ENCODE results near the gene PLEKHM2. TPM values are rescaled to one million over a fixed set of nuclear protein-coding genes. Genes with fewer than 3 reads are reported as not detected.

Gene PLEKHM2
- total RNA-seq, 2 experiments from 2014 or later = 48.2 to 50.1 TPM

- H3K27me3 Mint-ChIP-seq = no peaks in the 10 kb centered on the region
- ATAC-seq (no peak), DNase-seq (no peak)
- no peaks in the 10 kb centered on the region for H3K9me3 Mint-ChIP-seq (ENCODE audit: low read depth)
- intact Hi-C loops (cut with DNase I, micrococcal nuclease) = no loop called here
- H3K4me3 Mint-ChIP-seq = no peak overlapping the region
- ChIA-PET CTCF (interaction anchor here (0.6 to 1.4 kb wide), 2 partner anchors 9 to 98 kb away, joined by 3 read pairs; no protein-coding TSS in a partner anchor), POLR2A (interaction anchor here (0.6 kb wide), 1 partner anchor 31 kb away, joined by 7 read pairs; no protein-coding TSS in a partner anchor)
- H3K4me1 Mint-ChIP-seq = no peaks in the 10 kb centered on the region
- H3K36me3 Mint-ChIP-seq (ENCODE audit: low read depth) = peaks cover 7% of the 10 kb centered on the region
- no peak overlapping the region for H3K27ac Mint-ChIP-seq
Observed at GRCh38 chr1:15717418-15718125, 33.5 kb downstream of the PLEKHM2 start.

- CTCF ChIA-PET = interaction anchor here (1.4 kb wide), 1 partner anchor 9 kb away, joined by 3 read pairs; no protein-coding TSS in a partner anchor
- Mint-ChIP-seq H3K36me3 (ENCODE audit: low read depth) (peaks cover 9% of the 10 kb centered on the region), H3K9me3 (ENCODE audit: low read depth) (no peaks in the 10 kb centered on the region), H3K4me3 (no peak overlapping the region), H3K27ac (no peak overlapping the region), H3K4me1 (no peaks in the 10 kb centered on the region), H3K27me3 (no peaks in the 10 kb centered on the region)
- intact Hi-C loops (cut with DNase I, micrococcal nuclease) = no loop called here
- POLR2A ChIA-PET = no interaction called here
- DNase-seq (no peak), ATAC-seq (no peak)
Observed at GRCh38 chr1:15718199-15718601, 34.1 kb downstream of the PLEKHM2 start.

- ChIA-PET POLR2A (interaction anchor here (0.7 kb wide), 1 partner anchor 15 kb away, joined by 4 read pairs; no protein-coding TSS in a partner anchor), CTCF (interaction anchor here (0.6 kb wide), 1 partner anchor 351 kb away, joined by 3 read pairs; no protein-coding TSS in a partner anchor)
- Mint-ChIP-seq H3K27me3 (no peaks in the 10 kb centered on the region), H3K36me3 (ENCODE audit: low read depth) (peaks cover 9% of the 10 kb centered on the region), H3K27ac (no peak overlapping the region), H3K9me3 (ENCODE audit: low read depth) (no peaks in the 10 kb centered on the region), H3K4me3 (no peak overlapping the region), H3K4me1 (no peaks in the 10 kb centered on the region)
- no peak for ATAC-seq
- intact Hi-C loops (cut with DNase I, micrococcal nuclease) = no loop called here
- no peak for DNase-seq
Observed at GRCh38 chr1:15719381-15720120, 35.4 kb downstream of the PLEKHM2 start.

GRCh38 chr1:15720861-15721260, 36.7 kb downstream of the PLEKHM2 start:
- no peak for ATAC-seq
- intact Hi-C loops (cut with DNase I, micrococcal nuclease) = no loop called here
- Mint-ChIP-seq H3K27me3 (no peaks in the 10 kb centered on the region), H3K4me3 (no peak overlapping the region), H3K36me3 (ENCODE audit: low read depth) (peaks cover 11% of the 10 kb centered on the region), H3K9me3 (ENCODE audit: low read depth) (no peaks in the 10 kb centered on the region), H3K27ac (no peak overlapping the region), H3K4me1 (no peaks in the 10 kb centered on the region)
- DNase-seq = no peak
- ChIA-PET POLR2A (no interaction called here), CTCF (interaction anchor here (1.5 kb wide), 1 partner anchor 21 kb away, joined by 5 read pairs; no protein-coding TSS in a partner anchor)

GRCh38 chr1:15722411-15722810, 38.3 kb downstream of the PLEKHM2 start:
- Mint-ChIP-seq H3K4me3 (no peak overlapping the region), H3K9me3 (ENCODE audit: low read depth) (no peaks in the 10 kb centered on the region)
- CTCF ChIA-PET = interaction anchor here (0.6 to 1.5 kb wide), 2 partner anchors 19 to 132 kb away, joined by 3 to 5 read pairs; no protein-coding TSS in a partner anchor

GRCh38 chr1:15722836-15723532, 38.9 kb downstream of the PLEKHM2 start:
- Mint-ChIP-seq H3K27ac (no peak overlapping the region), H3K4me3 (no peak overlapping the region), H3K27me3 (no peaks in the 10 kb centered on the region), H3K9me3 (ENCODE audit: low read depth) (no peaks in the 10 kb centered on the region), H3K4me1 (no peaks in the 10 kb centered on the region), H3K36me3 (ENCODE audit: low read depth) (peaks cover 17% of the 10 kb centered on the region)
- DNase-seq (no peak), ATAC-seq (no peak)
- ChIA-PET CTCF (interaction anchor here (0.6 kb wide), 2 partner anchors 12 to 132 kb away, joined by 3 read pairs; no protein-coding TSS in a partner anchor), POLR2A (no interaction called here)
- intact Hi-C loops (cut with DNase I, micrococcal nuclease) = no loop called here

More at GRCh38 chr1:15722411-15722810, 38.3 kb downstream of the PLEKHM2 start:
- Mint-ChIP-seq H3K27me3 (no peaks in the 10 kb centered on the region), H3K36me3 (ENCODE audit: low read depth) (peaks cover 13% of the 10 kb centered on the region), H3K27ac (no peak overlapping the region), H3K4me1 (no peaks in the 10 kb centered on the region)
- intact Hi-C loops (cut with DNase I, micrococcal nuclease) = no loop called here
- DNase-seq (no peak), ATAC-seq (no peak)
- POLR2A ChIA-PET = interaction anchor here (0.6 kb wide), 1 partner anchor 16 kb away, joined by 3 read pairs; no protein-coding TSS in a partner anchor

GRCh38 chr1:15723631-15724246, 39.6 kb downstream of the PLEKHM2 start:
- H3K27me3 Mint-ChIP-seq = no peaks in the 10 kb centered on the region
- ATAC-seq (no peak), DNase-seq (no peak)
- H3K9me3 Mint-ChIP-seq (ENCODE audit: low read depth) = no peaks in the 10 kb centered on the region
- POLR2A ChIA-PET = interaction anchor here (0.7 kb wide), 1 partner anchor 802 kb away, joined by 3 read pairs; no protein-coding TSS in a partner anchor
- H3K4me3 Mint-ChIP-seq = no peak overlapping the region
- intact Hi-C loops (cut with DNase I, micrococcal nuclease) = no loop called here
- CTCF ChIA-PET = interaction anchor here (0.6 kb wide), 1 partner anchor 13 kb away, joined by 3 read pairs; no protein-coding TSS in a partner anchor
- peaks cover 16% of the 10 kb centered on the region for H3K36me3 Mint-ChIP-seq (ENCODE audit: low read depth)
- H3K4me1 Mint-ChIP-seq = no peaks in the 10 kb centered on the region
- no peak overlapping the region for H3K27ac Mint-ChIP-seq

GRCh38 chr1:15724949-15725880, 41.1 kb downstream of the PLEKHM2 start:
- CTCF ChIA-PET = no interaction called here
- no peak for ATAC-seq
- DNase-seq = no peak

GRCh38 chr1:15726508-15726907, 42.4 kb downstream of the PLEKHM2 start:
- Mint-ChIP-seq H3K4me3 (no peak overlapping the region), H3K9me3 (ENCODE audit: low read depth) (no peaks in the 10 kb centered on the region), H3K27me3 (no peaks in the 10 kb centered on the region), H3K36me3 (ENCODE audit: low read depth) (peaks cover 12% of the 10 kb centered on the region), H3K27ac (no peak overlapping the region), H3K4me1 (no peaks in the 10 kb centered on the region)
- ChIA-PET CTCF (no interaction called here), POLR2A (no interaction called here)
- DNase-seq (no peak), ATAC-seq (no peak)
- intact Hi-C loops (cut with DNase I, micrococcal nuclease) = no loop called here

More at GRCh38 chr1:15724949-15725880, 41.1 kb downstream of the PLEKHM2 start:
- H3K27me3 Mint-ChIP-seq = no peaks in the 10 kb centered on the region
- no peak overlapping the region for H3K4me3 Mint-ChIP-seq
- no peak overlapping the region for H3K27ac Mint-ChIP-seq
- H3K36me3 Mint-ChIP-seq (ENCODE audit: low read depth) = peaks cover 12% of the 10 kb centered on the region
- no peaks in the 10 kb centered on the region for H3K9me3 Mint-ChIP-seq (ENCODE audit: low read depth)
- POLR2A ChIA-PET = no interaction called here
- no peaks in the 10 kb centered on the region for H3K4me1 Mint-ChIP-seq
- intact Hi-C loops (cut with DNase I, micrococcal nuclease) = no loop called here

- no peak overlapping the region for H3K4me3 Mint-ChIP-seq
- CTCF ChIA-PET = no interaction called here
Observed at GRCh38 chr1:15727021-15727420, 42.9 kb downstream of the PLEKHM2 start.

More at GRCh38 chr1:15727021-15727420, 42.9 kb downstream of the PLEKHM2 start:
- Mint-ChIP-seq H3K27me3 (no peaks in the 10 kb centered on the region), H3K27ac (no peak overlapping the region), H3K4me1 (no peaks in the 10 kb centered on the region), H3K36me3 (ENCODE audit: low read depth) (peaks cover 12% of the 10 kb centered on the region), H3K9me3 (ENCODE audit: low read depth) (no peaks in the 10 kb centered on the region)
- no peak for ATAC-seq
- POLR2A ChIA-PET = no interaction called here
- no peak for DNase-seq
- intact Hi-C loops (cut with DNase I, micrococcal nuclease) = no loop called here

All from activated CD4-positive, alpha-beta T cell treated with anti-CD3 and anti-CD28 coated beads for 36 hours (primary cell).